Measurements from ENCODE around the gene GRIN3B. TPM values are rescaled to one million over a fixed set of nuclear protein-coding genes. Genes with fewer than 3 reads are reported as not detected.
A peak's percentile ranks its signal among the peaks of the same experiment; 100 is the strongest.

Gene GRIN3B
- total and polyA plus RNA-seq, 9 of the 15 experiments (the other 6 are each of a cell fraction or from before 2014, with no cell fraction given), result 0.06 to 0.95 (median 0.19) TPM; not detected in 6

DNA sequence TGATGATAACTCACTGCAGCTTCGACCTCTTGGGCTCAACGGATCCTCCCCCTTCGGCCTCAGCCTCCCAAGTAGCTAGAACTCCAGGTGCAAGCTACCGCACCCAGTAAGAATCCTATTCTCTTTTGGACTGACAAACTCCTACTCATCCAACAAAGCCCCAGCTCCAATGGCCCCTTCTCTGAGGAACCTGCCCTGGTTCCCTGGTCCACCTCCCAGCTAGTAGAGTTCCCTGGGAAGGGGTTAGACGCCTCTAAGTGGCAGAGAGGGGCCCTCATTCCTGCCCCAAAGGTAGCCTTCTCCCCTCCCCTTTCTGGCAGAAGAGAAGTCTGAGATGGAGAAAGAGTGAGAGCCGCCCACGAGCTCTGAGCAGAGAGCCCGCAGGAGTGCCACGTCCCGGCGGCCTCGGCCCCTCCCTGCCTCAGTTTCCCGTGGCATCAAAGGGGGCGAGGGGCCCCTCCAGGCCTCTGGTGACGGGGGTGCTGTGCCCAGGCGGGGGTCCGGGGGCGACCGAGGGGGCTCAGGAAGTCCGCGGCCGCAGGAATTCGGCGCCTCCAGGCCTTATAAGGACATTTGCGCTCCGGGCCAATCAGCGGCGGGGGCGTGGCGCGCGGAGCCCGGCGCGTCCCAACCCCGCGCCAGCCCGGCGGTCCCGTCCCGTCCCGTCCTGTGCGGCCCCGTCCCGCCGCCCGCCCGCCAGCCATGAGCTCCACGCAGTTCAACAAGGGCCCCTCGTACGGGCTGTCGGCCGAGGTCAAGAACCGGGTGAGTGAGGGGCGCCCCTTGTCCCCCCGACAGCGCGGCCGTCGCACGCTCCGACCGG lies 26.0 kb downstream of the GRIN3B start, which contains the start of gene CNN2 (continued):
- TF ChIP-seq HDAC8 (tag; IDR thresholded peaks at IDR 0.05) (no peak), KDM4B (IDR thresholded peaks at IDR 0.05; ENCODE audit: borderline replicate concordance in 2 of 2, low read depth in 1 of 2) (no peak), KDM5B (IDR thresholded peaks at IDR 0.05; ENCODE audit: insufficient replicate concordance, low read depth, low read length) (peak; percentile 70), MBD2 (IDR thresholded peaks at IDR 0.05; ENCODE audit: borderline replicate concordance, low read depth) (peak; percentile 20; the same call in 1 of the 2 replicates), SRSF9 (IDR thresholded peaks at IDR 0.05; ENCODE audit: borderline replicate concordance, low read depth, low read length) (no peak), TRIM24 (IDR thresholded peaks at IDR 0.05) (no peak), TEAD1 (CRISPR knock-in tag; IDR thresholded peaks at IDR 0.05) (peak in 1 of 2 experiments; percentile 94; a peak in 2 of 4 replicates), MYBL2 (IDR thresholded peaks at IDR 0.05; ENCODE audit: low read depth) (no peak), MYBL2 (CRISPR knock-in tag; IDR thresholded peaks at IDR 0.05; ENCODE audit: borderline replicate concordance) (no peak), SMARCC2 (IDR thresholded peaks at IDR 0.05; ENCODE audit: low read depth) (no peak), KLF13 (tag; IDR thresholded peaks at IDR 0.05; ENCODE audit: borderline replicate concordance, low read depth) (0 out of 2 replicates have a peak, but pooled peaks have one; percentile 10), TSC22D4 (tag; IDR thresholded peaks at IDR 0.05) (no peak), TCF7L2 (IDR thresholded peaks at IDR 0.05; ENCODE audit: low read depth, low read length) (no peak), MAZ (CRISPR knock-in tag; conservative IDR thresholded peaks at IDR 0.05 in 1 of 2, IDR thresholded peaks at IDR 0.05 in 1 of 2) (peak; percentile 21 to 31; a peak in 3 of 4 replicates), SIX5 (IDR thresholded peaks at IDR 0.05; ENCODE audit: borderline replicate concordance in 1 of 2, insufficient read depth in 1 of 2, low read depth in 1 of 2, low read length in 2 of 2) (no peak), ZNF239 (CRISPR knock-in tag; IDR thresholded peaks at IDR 0.05) (peak; percentile 93), ZFX (CRISPR knock-in tag; IDR thresholded peaks at IDR 0.05) (peak; percentile 49), ZBED1 (IDR thresholded peaks at IDR 0.05) (no peak), E2F3 (CRISPR knock-in tag; IDR thresholded peaks at IDR 0.05) (peak; percentile 64; the same call in 1 of the 2 replicates), ZNF696 (CRISPR knock-in tag; conservative IDR thresholded peaks at IDR 0.05) (no peak), SAFB (IDR thresholded peaks at IDR 0.05; ENCODE audit: borderline replicate concordance, low read depth, low read length) (0 out of 2 replicates have a peak, but pooled peaks have one; percentile 27)
- TF ChIP-seq, protein P1, sequence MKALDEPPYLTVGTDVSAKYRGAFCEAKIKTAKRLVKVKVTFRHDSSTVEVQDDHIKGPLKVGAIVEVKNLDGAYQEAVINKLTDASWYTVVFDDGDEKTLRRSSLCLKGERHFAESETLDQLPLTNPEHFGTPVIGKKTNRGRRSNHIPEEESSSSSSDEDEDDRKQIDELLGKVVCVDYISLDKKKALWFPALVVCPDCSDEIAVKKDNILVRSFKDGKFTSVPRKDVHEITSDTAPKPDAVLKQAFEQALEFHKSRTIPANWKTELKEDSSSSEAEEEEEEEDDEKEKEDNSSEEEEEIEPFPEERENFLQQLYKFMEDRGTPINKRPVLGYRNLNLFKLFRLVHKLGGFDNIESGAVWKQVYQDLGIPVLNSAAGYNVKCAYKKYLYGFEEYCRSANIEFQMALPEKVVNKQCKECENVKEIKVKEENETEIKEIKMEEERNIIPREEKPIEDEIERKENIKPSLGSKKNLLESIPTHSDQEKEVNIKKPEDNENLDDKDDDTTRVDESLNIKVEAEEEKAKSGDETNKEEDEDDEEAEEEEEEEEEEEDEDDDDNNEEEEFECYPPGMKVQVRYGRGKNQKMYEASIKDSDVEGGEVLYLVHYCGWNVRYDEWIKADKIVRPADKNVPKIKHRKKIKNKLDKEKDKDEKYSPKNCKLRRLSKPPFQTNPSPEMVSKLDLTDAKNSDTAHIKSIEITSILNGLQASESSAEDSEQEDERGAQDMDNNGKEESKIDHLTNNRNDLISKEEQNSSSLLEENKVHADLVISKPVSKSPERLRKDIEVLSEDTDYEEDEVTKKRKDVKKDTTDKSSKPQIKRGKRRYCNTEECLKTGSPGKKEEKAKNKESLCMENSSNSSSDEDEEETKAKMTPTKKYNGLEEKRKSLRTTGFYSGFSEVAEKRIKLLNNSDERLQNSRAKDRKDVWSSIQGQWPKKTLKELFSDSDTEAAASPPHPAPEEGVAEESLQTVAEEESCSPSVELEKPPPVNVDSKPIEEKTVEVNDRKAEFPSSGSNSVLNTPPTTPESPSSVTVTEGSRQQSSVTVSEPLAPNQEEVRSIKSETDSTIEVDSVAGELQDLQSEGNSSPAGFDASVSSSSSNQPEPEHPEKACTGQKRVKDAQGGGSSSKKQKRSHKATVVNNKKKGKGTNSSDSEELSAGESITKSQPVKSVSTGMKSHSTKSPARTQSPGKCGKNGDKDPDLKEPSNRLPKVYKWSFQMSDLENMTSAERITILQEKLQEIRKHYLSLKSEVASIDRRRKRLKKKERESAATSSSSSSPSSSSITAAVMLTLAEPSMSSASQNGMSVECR (CRISPR knock-in tag; IDR thresholded peaks at IDR 0.05), result peak; percentile 77
- TF ChIP-seq, protein P2, sequence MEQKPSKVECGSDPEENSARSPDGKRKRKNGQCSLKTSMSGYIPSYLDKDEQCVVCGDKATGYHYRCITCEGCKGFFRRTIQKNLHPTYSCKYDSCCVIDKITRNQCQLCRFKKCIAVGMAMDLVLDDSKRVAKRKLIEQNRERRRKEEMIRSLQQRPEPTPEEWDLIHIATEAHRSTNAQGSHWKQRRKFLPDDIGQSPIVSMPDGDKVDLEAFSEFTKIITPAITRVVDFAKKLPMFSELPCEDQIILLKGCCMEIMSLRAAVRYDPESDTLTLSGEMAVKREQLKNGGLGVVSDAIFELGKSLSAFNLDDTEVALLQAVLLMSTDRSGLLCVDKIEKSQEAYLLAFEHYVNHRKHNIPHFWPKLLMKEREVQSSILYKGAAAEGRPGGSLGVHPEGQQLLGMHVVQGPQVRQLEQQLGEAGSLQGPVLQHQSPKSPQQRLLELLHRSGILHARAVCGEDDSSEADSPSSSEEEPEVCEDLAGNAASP (IDR thresholded peaks at IDR 0.05), result no peak

Data from K562 (cell line).